T1000 (cell line): Measurements from ENCODE around the gene KLHL11.
"Not testable (repeated sequence)": the region's sequence is repeated elsewhere in the genome, so short reads cannot be mapped to it uniquely, and the experiment has no call there.

Source experiments
- DNase-seq: peaks from one replicate; lab custom pipeline; 2025; ENCODE audit warnings: mixed read lengths; lab: John Stamatoyannopoulos, UW

Gene KLHL11

GRCh38 chr17:41837761-41838538, 27.3 kb downstream of the KLHL11 start, which contains the start of gene KLHL10:
Gene KLHL10, plus strand, starts transcription at chr17:41837825. Its CDS starts 108 bp downstream, at chr17:41837933.
- no peak for DNase-seq

- DNase-seq = no peak
Observed at GRCh38 chr17:41836550-41837196, 28.6 kb downstream of the KLHL11 start.

DNA sequence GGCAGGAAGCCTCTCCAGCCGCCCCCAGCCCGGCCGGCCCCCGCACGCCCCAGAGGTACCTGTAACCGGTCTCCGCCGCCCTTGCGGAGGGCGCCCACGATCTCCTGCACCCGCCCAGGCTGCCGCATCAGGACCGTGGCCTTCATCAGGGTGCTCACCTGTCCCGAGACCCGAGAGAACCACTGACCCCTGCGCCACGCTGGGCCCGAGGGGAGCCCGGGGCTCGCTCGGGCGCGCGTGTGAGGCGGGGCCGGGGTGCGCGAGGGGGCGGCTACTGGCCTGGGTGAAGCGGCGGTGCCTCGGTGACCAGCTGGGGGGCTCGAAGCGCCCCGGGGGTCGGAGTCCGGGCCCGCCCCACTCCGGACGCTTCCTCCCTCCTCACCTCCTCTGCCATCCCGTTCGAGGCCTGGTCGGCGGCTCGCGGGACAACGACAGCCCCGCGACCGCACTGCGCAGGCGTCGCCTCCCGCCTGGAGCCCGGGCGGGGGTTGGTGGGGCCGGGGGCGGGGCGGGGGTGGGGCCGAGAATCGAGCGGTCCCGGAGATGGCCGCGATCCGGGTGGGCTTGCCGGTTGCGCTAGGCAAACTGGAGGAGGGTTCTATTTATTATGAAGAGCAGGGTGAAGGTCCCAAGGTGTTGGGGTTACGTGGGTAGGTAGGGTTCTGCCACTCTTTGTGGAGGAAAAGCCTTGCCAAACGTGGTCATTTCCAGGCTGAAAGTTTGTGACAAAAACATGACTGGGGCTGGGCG, 29.2 kb downstream of the KLHL11 start, which contains the start of gene NT5C3B:
Gene NT5C3B, minus strand, starts transcription at position 433 of the 750 bp plus-strand sequence. Its CDS starts 39 bp downstream, at position 394.
- DNase-seq = peak; percentile 42

DNA sequence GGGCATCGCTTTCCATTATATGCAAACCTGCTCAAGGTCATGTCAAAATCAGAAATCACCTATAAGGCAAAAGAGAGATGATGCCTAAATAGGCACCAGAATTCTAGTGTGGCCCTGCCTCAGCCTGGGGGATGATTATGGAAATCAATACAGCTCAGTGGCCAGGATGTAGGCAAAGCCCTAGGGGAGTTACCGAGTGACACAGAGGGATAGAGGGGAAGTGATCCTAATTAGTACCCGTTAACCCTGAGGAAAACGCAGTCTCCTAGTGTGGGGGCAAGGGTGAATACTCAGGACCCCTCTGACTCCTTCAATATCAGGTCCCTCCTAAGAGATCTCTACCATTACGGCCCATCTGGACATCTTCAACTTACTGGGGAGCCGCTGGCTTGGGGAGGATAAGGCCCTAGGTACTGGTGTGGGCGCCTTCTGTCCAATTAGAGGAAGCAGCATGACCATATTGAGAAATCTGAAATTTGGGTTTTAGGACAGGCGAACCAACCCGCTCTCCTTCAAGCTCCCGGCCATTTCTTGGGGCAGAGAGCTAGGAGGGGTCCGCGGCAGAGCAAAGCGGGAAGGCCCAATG, 29.9 kb downstream of the KLHL11 start:
- no peak for DNase-seq

DNA sequence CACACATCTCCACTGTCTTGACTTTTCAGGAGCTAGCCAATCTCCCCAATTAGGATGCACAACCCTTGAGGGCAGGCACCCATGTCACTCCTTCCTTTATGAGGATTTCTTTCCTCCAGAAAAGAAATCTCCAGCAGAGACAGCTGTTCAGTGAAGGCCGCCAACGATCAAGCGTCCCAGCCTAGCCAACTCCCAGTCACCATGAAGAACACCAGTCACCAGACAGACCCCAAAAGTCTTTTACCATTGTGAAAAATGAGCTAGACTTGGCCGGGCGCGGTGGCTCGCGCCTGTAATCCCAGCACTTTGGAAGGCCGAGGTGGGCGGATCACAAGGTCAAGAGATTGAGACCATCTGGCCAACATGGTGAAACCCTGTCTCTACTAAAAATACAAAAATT, 35.3 kb downstream of the KLHL11 start:
- DNase-seq = not testable (repeated sequence)

DNA sequence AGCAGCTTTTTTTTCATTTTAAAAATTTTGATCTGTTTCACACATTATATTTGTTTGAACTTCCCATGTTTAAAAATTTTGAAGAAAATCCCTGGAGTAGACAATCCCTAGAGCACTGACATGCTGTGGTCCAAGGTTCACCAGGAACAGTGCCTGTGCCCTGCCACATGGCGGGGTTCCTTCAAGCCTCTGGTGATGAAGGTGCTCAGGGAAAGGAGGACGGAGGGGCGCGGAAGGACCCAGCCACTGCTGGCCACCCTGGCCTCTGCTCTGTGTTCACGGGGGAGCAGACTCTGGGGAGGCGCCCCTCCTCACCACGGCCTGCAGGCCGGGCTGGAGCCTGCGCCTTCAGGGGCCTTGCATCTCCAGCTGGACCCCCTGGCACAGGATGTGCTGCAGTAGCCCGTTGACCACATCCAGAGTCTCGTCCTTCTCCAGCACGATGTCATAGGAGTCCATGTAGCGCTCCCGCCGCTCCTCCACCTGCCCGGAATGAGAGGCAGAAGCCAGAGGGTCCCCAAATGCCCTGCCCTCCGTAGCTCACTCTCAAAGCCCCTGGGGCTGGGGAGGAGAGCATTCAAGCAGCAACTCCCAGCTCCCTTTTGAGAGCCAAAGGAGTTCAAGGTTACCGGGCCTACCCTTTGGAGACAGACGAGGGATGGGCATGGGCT, 39.9 kb downstream of the KLHL11 start:
- no peak for DNase-seq

- DNase-seq = no peak
Observed at GRCh38 chr17:41824086-41824485, 41.1 kb downstream of the KLHL11 start.

GRCh38 chr17:41823580-41823979, 41.6 kb downstream of the KLHL11 start:
- DNase-seq = no peak

DNA sequence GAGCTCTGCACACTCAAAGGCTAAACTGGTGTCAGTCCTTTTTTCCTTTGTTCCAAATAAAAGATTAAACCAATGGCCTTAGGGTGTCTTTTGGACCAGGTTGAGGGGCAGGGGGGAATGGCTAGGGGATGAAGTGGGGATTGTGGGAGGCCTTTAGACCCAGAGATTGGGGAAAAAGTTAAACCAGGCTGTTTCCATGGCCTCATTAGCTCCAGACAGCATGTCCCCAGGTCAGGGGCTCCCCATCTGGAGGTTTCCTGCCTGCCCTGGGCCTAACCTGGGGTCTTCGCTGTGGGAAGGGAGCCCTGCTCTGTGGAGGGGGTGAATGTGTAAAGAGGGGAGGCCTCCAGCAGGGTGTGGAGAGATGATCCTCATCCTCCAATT, 42.1 kb downstream of the KLHL11 start:
- DNase-seq = no peak

DNA sequence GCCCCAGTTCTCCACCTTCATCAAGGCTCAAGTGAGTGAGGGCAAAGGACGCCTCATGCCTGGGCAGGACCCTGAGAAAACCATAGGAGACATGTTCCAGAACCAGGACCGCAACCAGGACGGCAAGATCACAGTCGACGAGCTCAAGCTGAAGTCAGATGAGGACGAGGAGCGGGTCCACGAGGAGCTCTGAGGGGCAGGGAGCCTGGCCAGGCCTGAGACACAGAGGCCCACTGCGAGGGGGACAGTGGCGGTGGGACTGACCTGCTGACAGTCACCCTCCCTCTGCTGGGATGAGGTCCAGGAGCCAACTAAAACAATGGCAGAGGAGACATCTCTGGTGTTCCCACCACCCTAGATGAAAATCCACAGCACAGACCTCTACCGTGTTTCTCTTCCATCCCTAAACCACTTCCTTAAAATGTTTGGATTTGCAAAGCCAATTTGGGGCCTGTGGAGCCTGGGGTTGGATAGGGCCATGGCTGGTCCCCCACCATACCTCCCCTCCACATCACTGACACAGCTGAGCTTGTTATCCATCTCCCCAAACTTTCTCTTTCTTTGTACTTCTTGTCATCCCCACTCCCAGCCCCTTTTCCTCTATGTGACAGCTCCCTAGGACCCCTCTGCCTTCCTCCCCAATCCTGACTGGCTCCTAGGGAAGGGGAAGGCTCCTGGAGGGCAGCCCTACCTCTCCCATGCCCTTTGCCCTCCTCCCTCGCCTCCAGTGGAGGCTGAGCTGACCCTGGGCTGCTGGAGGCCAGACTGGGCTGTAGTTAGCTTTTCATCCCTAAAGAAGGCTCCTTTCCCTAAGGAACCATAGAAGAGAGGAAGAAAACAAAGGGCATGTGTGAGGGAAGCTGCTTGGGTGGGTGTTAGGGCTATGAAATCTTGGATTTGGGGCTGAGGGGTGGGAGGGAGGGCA, 42.7 kb downstream of the KLHL11 start:
- no peak for DNase-seq

DNA sequence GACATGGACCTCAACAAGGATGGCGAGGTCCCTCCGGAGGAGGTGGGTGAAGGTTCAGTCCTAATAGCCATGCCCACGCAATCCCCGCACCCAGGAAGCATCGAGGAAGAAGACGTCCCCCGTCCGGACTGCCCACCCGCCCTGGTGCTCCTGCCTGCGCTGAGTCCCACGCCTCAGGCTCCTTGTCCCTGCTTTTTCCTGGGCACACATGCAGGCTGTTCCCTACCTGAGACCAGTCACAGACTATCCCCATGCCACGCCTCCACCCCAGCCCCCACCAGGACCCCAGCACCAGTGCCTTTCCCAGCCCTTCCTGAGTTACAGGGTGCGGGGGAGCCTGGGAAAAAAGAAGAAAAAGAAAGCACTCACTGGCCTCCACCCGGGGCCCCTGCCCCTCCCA, 43.4 kb downstream of the KLHL11 start:
- no peak for DNase-seq

DNA sequence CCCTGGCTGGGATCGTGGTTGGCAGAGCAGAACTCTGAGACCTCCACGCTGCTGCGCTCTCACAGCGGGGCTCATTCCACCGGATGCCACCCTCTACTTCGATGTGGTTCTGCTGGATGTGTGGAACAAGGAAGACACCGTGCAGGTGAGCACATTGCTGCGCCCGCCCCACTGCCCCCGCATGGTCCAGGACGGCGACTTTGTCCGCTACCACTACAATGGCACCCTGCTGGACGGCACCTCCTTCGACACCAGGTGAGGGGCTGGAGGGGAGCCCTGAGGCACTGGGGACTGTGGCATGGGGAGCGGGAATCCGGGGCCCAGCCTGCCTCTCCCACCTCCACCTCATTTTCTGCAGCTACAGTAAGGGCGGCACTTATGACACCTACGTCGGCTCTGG, 47.2 kb downstream of the KLHL11 start:
- DNase-seq = no peak

DNA sequence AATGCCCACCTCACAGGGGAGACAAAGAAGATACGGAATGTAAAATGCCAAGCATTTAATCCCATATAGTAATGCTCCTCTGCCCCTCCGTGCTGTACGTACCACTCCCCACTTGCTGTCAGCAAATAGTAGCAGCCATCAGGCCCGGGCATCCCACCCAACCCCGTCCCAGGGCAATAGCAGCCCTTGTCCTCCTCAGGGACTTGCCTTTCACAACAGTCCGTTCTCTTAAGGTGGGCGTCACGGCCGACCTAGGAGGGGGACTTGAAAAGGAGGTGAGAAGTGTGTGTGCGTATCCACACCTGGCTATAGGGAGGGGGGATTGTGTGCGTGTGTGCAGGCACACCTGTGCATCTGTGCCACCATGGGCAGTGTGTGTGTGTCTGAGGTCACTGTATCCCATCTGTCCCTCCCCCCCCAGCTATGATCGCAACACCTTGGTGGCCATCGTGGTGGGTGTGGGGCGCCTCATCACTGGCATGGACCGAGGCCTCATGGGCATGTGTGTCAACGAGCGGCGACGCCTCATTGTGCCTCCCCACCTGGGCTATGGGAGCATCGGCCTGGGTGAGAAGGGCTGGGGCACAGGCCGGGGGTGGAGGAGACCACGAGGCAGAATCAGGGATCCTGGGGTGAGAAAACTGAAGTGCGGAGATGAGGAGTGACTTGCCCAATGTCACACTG, 48.4 kb downstream of the KLHL11 start:
- no peak for DNase-seq

DNA sequence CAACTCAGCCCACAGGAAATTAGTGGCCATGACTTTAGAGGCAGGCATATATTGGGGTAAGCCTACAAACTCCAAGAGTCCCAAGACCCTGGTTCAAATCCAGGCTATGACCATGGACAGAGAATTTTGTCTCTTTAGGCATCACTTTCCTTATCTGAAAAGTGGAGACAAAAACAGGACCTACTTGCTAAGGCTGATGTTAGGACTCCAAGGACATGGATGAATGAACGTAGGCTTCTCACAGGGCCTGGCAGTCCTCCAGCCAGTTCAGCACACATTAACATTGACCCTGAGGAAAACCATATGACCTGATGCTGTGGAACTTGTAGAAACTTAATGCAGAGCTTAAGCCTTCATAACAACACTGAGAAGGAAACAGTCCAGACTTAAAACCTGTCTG, 51.0 kb downstream of the KLHL11 start:
- no peak for DNase-seq

DNA sequence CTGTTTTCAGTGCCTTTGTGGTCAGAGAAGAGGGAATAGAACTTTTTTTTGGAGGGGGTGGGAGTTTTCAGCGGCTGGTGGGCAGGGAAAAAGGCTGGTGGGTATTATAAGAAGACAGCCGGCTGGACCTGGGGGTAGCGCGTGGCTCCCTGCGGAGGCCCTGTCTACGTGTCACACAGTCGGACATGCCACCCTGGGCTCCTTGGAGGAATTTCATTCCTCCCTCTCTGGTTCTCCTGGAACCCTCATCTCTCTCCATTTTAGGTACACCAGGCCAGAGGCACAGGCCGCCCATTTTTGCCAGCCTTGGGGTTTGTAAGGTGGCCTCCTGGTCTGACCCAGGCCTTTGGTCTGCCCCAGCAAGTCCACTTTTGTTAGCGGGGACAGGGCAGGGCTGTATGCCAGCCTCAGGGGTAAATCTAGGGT, 51.5 kb downstream of the KLHL11 start:
- DNase-seq = no peak

- no peak for DNase-seq
Observed at GRCh38 chr17:41813152-41813680, 52.0 kb downstream of the KLHL11 start.

DNA sequence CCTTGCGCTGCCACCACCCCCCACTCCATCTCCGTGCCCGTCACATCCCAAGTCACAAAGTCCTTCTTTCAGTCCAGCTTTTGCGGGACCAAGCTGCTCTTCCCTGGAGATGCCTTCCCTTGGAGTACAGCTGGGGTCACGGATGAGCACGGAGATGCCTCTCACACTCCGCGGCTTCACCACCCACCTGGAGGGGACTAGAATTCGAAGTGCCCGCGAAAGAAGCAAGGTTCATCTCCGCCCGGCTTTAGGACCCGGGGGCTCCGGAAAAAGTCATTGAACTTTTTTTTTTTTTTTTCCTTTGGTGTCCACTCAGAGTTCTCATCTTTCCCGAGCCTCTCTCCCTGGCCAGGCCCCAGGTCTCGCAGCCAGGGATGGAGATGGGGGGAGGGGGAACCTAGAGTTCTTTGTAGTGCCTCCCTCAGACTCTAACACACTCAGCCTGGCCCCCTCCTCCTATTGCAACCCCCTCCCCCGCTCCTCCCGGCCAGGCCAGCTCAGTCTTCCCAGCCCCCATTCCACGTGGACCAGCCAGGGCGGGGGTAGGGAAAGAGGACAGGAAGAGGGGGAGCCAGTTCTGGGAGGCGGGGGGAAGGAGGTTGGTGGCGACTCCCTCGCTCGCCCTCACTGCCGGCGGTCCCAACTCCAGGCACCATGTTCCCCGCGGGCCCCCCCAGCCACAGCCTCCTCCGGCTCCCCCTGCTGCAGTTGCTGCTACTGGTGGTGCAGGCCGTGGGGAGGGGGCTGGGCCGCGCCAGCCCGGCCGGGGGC, 52.7 kb downstream of the KLHL11 start, which contains the start of gene FKBP10:
Gene FKBP10, plus strand, starts transcription at position 624 of the 771 bp plus-strand sequence. Its CDS starts 31 bp downstream, at position 655.
- peak; percentile 82 for DNase-seq

DNA sequence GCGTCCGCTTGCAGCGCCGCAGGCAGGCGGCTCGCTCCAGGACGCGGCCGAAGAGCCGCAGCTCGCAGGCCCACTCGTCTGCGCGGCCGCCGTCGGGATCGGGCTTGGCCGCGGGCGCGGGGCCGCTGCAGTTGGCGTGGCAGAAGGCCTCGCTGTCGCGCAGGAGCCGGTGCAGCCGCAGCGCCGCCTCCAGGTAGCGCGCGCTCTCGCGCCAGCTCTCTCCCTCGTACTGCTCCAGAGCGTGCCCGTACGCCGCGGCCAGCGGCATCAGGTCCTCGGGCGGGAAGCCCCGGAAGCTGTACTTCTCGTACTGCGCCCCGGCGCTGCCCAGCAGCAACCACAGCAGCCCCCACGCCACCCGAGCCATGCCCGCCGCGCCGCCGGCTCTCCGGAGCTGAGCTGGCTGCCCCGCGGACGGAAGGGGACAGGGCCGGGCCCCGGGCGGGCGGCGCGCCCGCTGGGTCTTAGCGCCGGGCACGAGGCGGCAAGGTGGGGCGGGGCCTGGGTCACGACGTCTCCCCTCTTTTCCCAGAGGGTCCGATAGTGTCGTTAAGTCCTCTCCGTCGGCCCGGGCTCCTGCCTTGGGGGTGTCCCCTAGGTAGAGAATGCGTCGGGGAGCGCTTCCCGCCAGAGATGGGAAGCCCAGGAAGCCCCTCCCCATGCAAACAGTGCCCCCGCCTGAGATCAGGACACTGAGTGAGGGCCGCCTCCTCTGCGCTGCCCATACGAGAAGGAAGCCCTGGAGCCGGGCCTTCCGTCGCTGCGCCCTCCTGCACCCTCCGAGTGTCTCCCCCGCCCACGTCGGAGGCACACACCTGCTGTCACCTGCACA, 53.5 kb downstream of the KLHL11 start, which contains the start of gene P3H4:
Gene P3H4, minus strand, starts transcription at position 401 of the 832 bp plus-strand sequence. Its CDS starts 34 bp downstream, at position 367.
- DNase-seq = peak; percentile 86
